GM12801 (cell line): ENCODE measurements around the gene ASB8.

Source experiments
- TF ChIP-seq, protein P1 (sequence below): IDR thresholded peaks from one replicate; pipeline ENCODE4 v1.5.1; 2011; ENCODE audit warnings: control low read depth; ENCODE audit not compliant: insufficient read length; ENCODE audit errors: extremely low read depth

Gene ASB8

DNA sequence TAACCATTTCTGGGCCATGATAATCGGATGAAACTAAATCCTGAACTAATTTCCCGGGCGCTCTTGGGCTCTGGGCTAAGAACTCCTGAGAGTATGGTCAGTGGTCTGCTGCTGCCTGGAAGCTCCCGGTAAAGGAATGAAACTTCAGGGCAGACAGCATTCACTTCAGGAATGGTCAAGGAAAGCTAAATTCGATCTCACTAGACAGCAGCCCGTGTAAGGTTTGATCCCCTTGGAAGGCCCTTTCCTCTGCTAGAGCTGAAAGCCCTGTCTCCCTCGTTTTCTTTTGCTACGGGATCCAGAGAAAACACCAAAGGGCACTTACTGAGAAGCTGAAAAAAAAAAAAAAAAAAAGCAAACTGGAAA is 680 bp downstream of the ASB8 start:
- TF ChIP-seq, protein P1, sequence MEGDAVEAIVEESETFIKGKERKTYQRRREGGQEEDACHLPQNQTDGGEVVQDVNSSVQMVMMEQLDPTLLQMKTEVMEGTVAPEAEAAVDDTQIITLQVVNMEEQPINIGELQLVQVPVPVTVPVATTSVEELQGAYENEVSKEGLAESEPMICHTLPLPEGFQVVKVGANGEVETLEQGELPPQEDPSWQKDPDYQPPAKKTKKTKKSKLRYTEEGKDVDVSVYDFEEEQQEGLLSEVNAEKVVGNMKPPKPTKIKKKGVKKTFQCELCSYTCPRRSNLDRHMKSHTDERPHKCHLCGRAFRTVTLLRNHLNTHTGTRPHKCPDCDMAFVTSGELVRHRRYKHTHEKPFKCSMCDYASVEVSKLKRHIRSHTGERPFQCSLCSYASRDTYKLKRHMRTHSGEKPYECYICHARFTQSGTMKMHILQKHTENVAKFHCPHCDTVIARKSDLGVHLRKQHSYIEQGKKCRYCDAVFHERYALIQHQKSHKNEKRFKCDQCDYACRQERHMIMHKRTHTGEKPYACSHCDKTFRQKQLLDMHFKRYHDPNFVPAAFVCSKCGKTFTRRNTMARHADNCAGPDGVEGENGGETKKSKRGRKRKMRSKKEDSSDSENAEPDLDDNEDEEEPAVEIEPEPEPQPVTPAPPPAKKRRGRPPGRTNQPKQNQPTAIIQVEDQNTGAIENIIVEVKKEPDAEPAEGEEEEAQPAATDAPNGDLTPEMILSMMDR: no peak

DNA sequence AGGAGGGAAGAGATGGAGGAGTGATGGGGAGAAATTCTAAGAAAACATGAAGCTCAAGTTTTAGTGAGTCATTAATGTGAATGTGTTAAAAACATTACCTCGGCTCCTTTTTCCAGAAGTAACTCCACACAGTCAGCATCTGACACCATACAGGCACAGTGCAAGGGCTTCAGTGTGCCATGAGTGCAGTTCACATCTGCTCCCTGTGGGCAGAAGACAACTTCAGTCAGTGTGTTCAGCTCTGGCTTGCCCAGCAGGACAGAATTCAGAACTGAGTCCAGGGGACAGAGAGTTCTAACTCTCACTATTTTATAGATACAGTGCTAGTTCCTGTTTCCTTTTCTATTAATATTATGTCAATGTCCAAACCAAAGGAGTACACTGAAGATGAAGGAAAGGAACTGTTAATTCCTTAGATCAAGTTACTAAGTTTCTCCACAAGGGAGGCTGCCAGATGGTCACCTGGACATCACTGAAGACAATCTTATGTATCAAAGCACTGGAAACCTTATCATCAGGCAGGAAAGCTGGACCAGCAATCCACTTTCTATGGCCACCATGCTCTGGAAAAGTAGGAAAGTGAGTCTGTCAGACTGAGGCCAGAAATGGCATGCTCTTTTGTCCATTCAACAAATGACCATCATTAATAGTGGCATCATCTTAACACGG is 6.1 kb downstream of the ASB8 start:
- TF ChIP-seq, protein P1: no peak

DNA sequence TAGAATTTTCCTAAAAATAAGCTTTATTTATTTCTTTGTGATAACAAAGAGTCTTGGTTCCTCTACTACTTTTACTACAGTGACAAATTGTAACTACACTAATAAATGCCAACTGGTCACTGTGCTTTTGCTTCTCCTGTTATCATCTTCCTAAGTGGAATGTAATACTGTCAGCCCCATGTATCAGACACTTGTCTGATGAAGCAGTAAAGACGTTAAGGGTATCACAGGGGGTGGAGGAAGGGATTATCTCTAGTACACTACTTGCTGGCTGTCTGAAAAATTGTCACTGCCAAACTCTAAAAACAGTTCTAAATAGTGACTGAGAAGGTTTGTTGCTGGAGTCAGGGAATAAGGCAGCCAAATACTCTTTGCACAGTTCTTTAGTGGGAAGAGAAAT is 11.3 kb downstream of the ASB8 start:
- TF ChIP-seq, protein P1: no peak

DNA sequence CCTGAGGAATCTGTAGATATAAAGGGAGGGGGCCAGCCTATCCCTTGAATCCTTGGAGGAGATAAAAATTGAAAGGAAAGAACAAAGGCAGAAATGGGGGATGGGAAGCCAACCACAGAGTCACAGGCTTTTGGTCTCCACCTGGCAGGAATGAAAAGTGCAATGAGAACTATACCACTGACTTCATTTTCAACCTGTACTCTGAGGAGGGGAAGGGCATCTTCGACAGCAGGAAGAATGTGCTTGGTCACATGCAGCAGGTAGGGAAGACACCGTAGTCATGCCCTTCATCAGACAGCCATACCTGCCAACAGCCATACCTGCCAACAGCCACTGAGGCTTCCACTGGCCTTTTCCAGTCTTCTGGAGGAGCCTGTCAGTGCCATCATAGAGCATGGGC is 13.4 kb downstream of the ASB8 start:
- TF ChIP-seq, protein P1: no peak

- TF ChIP-seq, protein P1: no peak
Observed at GRCh38 chr12:48142818-48143674, 14.3 kb downstream of the ASB8 start.

- TF ChIP-seq, protein P1: no peak
Observed at GRCh38 chr12:48135027-48135426, 22.3 kb downstream of the ASB8 start.

DNA sequence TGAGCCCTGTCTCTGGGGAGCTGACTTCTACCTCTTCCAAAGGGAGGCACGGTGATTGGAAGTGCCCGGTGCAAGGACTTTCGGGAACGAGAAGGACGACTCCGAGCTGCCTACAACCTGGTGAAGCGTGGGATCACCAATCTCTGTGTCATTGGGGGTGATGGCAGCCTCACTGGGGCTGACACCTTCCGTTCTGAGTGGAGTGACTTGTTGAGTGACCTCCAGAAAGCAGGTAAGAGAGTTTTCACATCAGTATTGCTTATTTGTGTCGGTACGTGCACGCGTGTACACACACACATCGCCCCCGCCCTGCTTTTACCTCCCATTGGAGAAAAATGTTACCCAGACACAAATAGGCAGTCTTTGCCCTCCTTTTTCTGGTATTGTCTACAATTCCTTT is 24.5 kb downstream of the ASB8 start:
- TF ChIP-seq, protein P1: no peak
